GM21786 (cell line): Measurements from ENCODE around the gene KNSTRN.

Experiments
- ATAC-seq: cut with Tn5 transposase; IDR thresholded peaks from one replicate; pipeline ENCODE4 v1.9.1; 2021; ENCODE audit not compliant: unreplicated experiment

Gene KNSTRN

GRCh38 chr15:40392986-40393948 lies 10.7 kb downstream of the KNSTRN start:
- no peak for ATAC-seq

GRCh38 chr15:40397688-40398412 lies 15.3 kb downstream of the KNSTRN start:
- ATAC-seq = no peak

GRCh38 chr15:40398413-40398873 lies 15.9 kb downstream of the KNSTRN start:
- peak; percentile 78 for ATAC-seq

- ATAC-seq = no peak
Observed at GRCh38 chr15:40399370-40399769, 16.8 kb downstream of the KNSTRN start.

DNA sequence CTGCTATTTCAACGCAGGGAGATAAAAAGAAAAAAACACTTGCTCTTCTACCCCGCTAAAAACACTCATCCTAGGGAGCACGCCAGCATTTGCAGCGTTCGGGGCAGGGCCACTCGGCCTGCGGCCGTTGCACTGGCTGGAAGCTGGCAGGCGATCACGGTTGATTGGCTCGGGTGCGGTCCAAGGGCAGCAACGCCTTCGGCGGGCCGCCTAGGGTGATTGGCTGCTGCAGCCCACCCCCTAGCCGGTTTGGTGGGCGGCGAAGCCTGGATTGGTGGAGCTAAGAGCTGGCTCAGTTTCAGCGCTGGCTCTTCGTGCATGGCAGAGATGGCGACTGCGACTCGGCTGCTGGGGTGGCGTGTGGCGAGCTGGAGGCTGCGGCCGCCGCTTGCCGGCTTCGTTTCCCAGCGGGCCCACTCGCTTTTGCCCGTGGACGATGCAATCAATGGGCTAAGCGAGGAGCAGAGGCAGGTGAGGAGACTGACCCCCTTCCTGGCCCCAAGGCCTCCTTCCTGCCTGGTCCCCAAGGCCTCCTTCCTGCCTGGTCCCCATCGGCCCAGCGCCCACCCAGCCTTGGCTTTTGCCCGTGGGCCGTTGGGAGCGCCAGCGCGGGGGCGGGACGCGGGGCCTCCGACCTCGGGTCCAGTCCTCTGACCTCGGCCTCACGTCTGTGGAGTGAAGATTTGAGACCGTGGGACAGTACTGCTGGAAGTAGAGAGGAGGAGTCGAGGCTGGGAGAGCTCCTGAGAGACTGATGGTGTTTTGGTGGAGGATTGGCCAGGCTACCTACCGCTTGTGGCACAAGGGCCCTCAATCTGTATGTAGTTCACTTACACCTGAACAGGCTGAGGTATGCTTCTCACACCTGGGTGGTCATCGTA lies 23.2 kb downstream of the KNSTRN start, which contains the start of gene IVD:
Gene IVD (plus strand): TSS at position 295 of the 881 bp plus-strand sequence. CDS start 33 bp downstream, at position 328.
- peak; percentile 82 for ATAC-seq

- peak; percentile 57 for ATAC-seq
Observed at GRCh38 chr15:40407330-40407990, 24.9 kb downstream of the KNSTRN start.

DNA sequence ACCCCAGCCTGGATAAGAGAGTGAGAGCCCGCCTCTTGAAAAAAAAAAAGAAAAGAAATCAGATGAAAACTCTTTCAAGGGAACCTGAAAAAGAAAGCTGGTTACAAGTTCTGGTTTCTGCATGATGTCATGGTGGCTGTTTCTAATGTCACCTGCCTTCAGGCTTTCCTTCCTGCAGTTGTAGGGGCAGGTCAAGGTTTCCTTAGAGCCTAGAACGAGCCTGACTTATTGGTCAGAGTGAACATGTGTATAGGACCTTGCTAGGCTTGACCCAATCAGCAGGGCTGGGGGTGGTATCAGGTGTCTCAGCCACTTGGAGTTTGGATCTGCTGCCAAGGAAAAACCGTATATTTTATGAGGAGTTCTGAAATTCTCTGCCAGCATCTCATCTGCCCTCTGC lies 26.8 kb downstream of the KNSTRN start:
- ATAC-seq = no peak

- ATAC-seq = no peak
Observed at GRCh38 chr15:40410476-40410875, 28.0 kb downstream of the KNSTRN start.

- ATAC-seq = no peak
Observed at GRCh38 chr15:40412095-40412759, 29.7 kb downstream of the KNSTRN start.

DNA sequence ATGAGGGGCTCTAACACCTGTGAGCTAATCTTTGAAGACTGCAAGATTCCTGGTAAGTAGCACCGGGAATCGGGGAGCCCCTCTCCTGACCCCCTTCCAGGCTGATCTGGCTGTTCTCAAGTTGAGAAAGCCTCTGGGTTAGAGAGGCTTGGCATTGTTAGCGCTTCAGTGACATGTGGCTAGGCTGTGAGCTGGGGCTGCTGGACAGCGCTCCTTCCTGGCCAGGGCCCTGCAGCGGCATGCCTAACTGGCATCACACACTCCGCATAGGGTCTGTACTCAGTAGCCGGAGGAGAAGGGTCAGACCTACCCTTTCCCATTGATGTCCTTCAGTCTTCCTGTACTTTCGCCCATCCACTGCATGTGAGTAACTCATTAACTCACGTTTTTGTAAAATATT lies 30.5 kb downstream of the KNSTRN start:
- ATAC-seq = no peak

DNA sequence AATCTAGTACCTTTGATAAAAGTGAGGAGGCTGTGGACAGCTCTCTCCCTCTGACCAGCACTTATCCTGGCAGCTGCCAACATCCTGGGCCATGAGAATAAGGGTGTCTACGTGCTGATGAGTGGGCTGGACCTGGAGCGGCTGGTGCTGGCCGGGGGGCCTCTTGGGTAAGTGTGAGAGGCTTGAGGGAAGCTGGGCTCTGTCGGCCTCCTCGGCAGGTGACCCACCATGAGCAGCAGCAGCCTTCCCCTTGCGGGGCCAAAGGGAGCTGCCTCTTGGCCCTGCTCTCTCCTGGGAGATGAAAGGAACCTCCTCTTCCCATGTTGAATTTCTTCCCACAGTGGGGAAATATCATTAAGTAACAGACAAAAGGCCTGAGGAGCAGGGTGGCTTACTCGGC lies 32.3 kb downstream of the KNSTRN start:
- ATAC-seq = no peak

- ATAC-seq = no peak
Observed at GRCh38 chr15:40415226-40415625, 32.7 kb downstream of the KNSTRN start.

DNA sequence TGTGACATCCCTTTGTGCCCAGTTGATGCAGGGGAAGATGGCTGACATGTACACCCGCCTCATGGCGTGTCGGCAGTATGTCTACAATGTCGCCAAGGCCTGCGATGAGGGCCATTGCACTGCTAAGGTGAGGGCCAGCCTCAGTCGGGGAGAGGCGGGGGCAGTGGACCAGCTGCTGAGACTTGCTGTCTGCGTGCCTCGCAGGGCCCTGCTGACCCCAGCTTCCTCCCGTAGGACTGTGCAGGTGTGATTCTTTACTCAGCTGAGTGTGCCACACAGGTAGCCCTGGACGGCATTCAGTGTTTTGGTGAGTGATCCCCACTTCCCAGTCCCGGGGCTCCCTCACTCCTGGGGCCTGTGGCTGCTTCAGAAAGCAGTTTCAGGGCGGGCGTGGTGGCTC lies 33.5 kb downstream of the KNSTRN start:
- no peak for ATAC-seq

DNA sequence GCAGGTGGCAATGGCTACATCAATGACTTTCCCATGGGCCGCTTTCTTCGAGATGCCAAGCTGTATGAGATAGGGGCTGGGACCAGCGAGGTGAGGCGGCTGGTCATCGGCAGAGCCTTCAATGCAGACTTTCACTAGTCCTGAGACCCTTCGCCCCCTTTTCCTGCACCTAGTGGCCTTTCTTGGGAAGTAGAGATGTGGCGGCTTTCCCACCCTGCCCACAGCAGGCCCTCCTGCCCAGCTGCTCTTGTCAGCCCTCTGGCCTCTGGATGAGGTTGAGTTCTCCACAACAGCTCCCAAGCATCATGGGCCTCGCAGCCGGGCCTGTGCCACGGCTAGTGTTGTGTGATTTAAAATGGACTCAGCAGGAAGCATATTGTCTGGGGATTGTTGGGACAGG lies 35.6 kb downstream of the KNSTRN start:
- ATAC-seq = no peak

DNA sequence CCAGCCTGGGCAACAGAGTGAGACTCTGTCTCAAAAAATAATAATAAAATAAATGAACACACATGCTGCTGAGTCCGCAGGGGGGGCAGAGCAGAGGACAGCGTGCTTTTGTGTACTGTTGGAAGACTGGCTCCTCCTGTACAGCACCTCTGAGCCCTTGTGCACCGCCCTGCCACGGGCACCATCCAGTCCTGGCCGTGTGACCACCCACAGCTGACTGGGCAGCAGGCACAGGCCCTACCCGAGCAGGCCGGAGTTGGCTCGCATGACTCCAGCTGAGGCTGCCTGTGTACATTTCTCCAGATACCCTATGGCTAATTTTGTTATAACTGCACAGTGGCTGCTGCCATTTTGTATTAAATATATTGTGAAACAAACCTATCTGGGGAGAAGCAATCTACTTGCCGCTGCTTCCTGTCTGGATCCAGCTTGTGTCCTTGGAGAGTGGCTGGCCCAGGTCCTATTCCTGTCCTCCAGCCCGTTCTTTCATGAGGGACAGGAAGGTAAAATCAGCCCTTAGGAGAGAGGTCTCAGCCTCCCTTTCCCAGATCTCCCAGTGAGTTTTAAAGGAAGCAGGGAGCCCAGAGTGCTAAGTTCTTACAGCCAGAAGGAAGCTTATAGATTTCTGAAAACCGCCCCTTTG lies 37.7 kb downstream of the KNSTRN start:
- ATAC-seq = no peak

DNA sequence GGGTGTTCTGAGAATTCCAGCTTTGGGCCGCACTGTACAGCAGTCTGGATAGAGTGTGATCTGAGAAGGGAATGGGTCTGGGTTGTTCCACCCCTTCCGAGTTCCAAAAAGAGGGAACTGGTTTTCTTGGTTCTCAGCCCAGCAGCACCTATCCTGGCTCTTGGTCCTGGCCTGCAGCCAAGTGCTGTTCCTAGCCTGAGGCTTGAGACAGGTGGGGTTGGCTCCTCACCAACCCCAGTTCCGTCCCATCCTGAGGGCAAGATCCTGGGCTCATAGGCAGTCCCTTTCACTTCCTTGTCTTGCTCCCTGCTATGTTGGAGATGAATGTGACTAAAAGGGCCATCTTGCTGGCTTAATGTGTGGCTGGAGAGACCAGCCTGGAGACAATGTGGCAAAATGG lies 38.3 kb downstream of the KNSTRN start:
- no peak for ATAC-seq

DNA sequence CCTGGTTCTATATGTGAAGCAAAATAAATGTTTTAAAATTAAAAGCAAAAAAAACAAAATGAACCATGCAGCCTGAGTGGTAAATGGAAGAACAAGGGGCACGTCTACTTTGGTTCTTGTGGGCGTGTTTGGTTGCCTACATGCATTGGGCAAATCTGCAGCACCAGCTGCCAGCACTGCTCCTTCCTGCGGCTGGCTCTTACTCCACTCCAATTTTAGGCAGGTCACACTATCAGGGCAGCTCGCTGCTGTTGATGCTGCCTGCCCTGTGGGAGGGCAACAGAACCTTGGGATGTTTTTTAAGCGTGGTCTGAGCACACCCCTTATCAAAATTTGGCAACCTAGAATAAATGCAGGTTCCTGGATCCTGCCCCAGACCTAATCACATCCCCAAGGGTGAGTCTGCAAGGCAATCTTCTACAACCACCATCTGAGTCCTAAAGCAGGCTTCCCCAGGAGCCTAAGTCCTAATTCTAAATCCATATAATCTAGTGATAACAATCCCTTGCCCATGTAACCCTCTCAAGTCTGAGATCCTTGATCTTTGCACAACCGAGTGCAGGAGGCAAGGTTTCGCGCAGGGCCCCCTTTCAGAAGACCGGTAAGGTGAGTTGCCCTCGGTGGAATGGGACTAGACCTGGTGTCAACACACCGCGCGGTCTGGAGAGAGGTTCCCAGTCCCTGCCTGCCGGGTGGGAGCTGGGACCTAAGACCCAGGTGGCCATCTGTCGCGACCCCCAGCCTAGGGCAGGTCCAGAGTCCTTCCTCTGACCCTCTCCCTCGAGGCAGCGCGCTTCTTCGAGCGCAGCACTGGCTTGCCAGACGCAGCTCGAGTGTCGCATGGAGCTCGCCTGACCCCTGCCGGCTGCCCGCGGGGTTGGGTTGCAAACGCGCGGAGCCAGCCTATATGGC lies 39.0 kb downstream of the KNSTRN start:
- ATAC-seq = peak; percentile 84

DNA sequence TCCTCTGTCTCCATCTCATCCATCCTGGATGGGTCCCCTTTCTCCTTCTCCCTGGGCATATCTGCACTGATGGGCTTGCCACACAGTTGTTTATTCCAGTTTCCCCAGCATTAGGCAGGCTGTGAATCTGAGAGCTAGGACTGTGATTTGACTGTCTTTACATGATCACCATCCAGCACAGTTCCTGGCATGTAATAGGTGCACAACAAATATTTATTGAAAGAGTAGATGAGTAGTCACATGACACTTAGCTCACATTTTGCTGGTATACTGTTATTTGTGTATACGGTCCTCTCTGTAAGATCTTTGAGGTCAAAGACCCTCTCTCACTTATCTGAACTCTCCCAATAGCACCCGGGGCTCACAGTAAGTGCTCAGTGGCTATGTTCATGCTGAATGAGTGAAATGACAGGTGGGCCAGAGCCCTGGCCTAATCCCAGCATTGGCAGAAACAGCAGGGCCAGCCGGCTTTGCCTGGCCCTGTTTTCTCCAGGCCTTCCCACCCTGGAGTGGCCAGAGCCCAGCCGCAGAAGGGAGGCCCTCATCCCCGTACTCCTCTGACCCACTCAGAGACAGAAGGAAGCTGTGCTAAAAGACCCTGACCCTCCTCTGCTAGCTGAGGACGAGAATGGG lies 42.1 kb downstream of the KNSTRN start:
- no peak for ATAC-seq
